ENCODE data around the gene MAP6. TPM values are rescaled to one million over a fixed set of nuclear protein-coding genes. Genes with fewer than 3 reads are reported as not detected.

The MAP6 gene
- total RNA-seq, 2 donors from 2014 or later = 0.14 TPM; not detected in 1

Other genes with a start within 250 kb of the MAP6 start
- gene KLHL35, start 235.8 kb downstream of the MAP6 start, total RNA-seq = 1 to 10 TPM in 1 of 2 donors, under 1 TPM in 1; 0.62 to 1.5 TPM
- 10 to 100 TPM in 1 of 2 donors, 1 to 10 TPM in 1; 7.2 to 28.2 TPM for gene GDPD5, start 143.1 kb downstream of the MAP6 start, total RNA-seq
- 1 to 10 TPM; 4.4 to 6.4 TPM for gene SERPINH1, start 106.8 kb downstream of the MAP6 start, total RNA-seq
- not detected for gene MOGAT2, start 48.8 kb upstream of the MAP6 start, total RNA-seq
- gene DGAT2, start 99.7 kb upstream of the MAP6 start, total RNA-seq = 1 to 10 TPM in 1 of 2 donors, under 1 TPM in 1; 1.00 to 3.1 TPM
- gene UVRAG, start 146.2 kb upstream of the MAP6 start, total RNA-seq = 10 to 100 TPM; 16.6 to 29.9 TPM